ENCODE data around the gene AKR1B1. TPM values are rescaled to one million over a fixed set of nuclear protein-coding genes. Genes with fewer than 3 reads are reported as not detected.

AKR1B1 gene
- total RNA-seq, 1 experiment from 2014 or later, result 1.6 TPM

DNA sequence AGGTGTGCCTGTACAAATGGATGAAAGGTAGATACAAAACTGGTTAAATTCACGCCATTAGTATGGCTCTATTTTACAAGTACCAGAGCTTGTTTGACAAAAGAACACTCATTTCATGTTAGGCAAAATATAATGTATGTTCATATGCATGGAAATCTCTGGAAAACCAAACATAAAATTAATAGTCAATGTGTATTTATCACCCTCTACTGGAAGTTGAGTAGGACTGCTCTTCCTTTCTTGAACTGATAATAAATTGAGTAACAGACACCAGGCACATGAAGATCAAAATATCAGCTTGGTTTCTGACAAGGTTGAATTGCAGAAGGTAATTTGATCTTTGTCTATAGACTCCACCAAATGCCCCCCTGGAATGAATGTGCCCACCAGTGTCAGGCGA, 19.8 kb upstream of the AKR1B1 start:
- H3K27me3 ChIP-seq (ENCODE audit: low read length), result no peaks in the 10 kb centered on the region
- H3K79me2 ChIP-seq (ENCODE audit: low read length), result no peaks in the 10 kb centered on the region
- intact Hi-C loops (cut with micrococcal nuclease), result loop anchor here (1.0 kb wide), 2 partner anchors 34 to 45 kb away; no protein-coding TSS in a partner anchor
- CTCF ChIA-PET, result interaction anchor here (0.6 to 2.1 kb wide), 3 partner anchors 35 to 713 kb away, joined by 3 to 16 read pairs (median 3); no protein-coding TSS in a partner anchor
- DNase-seq (peak; percentile 27), ATAC-seq (no peak)
- no peak overlapping the region for H3K4me3 ChIP-seq (ENCODE audit: low read length)
- no peak overlapping the region for H2AFZ ChIP-seq (ENCODE audit: low read length)
- POLR2A ChIA-PET (ENCODE audit: unreplicated experiment), result no interaction called here
- H3K4me2 ChIP-seq (ENCODE audit: low read length), result no peak overlapping the region
- no peaks in the 10 kb centered on the region for H3K9me2 ChIP-seq (replicated peaks; ENCODE audit: low read length)
- H3K9ac ChIP-seq (ENCODE audit: low read length), result no peak overlapping the region
- peaks cover 26% of the 10 kb centered on the region for H3K4me1 ChIP-seq (ENCODE audit: insufficient read depth, low read length)
- no TSS peak for BruUV-seq (replicated peaks)
- H4K20me1 ChIP-seq (ENCODE audit: low read length), result no peaks in the 10 kb centered on the region
- no peak overlapping the region for H3K27ac ChIP-seq (ENCODE audit: low read length)
- no peaks in the 10 kb centered on the region for H3F3A ChIP-seq (ENCODE audit: low read length, unreplicated experiment)
- no peaks in the 10 kb centered on the region for H3K36me3 ChIP-seq (ENCODE audit: low read depth, low read length)
- TF ChIP-seq EZH2 (IDR thresholded peaks at IDR 0.05; ENCODE audit: low read length, unreplicated experiment) (no peak), CTCF (conservative IDR thresholded peaks at IDR 0.05; ENCODE audit: low read depth, low read length) (peak; percentile 63), EZH2phosphoT487 (IDR thresholded peaks at IDR 0.05; ENCODE audit: borderline replicate concordance, low read length) (no peak)
- H3K9me3 ChIP-seq (ENCODE audit: low read length), result no peaks in the 10 kb centered on the region

DNA sequence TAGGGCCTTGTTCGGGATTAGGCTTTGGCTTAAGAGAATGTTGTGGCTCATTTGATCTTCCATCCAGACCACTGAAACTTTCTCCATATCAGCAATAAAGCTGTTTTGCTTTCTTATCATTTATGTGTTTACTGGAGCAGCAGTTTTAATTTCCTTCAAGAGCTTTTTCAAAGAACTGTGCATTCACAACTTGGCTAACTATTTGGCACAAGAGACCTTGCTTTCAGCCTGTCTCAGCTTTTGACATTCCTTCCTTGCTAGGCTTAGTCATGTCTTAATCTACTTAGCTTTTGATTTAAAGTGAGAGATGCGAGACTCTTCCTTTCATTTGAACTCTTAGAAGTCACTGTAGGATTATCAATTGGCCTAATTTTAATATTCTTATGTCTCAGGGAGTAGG, 19.1 kb upstream of the AKR1B1 start:
- H3K9me2 ChIP-seq (replicated peaks; ENCODE audit: low read length), result no peaks in the 10 kb centered on the region
- no peaks in the 10 kb centered on the region for H3K79me2 ChIP-seq (ENCODE audit: low read length)
- H3K4me2 ChIP-seq (ENCODE audit: low read length), result no peak overlapping the region
- no peaks in the 10 kb centered on the region for H3K36me3 ChIP-seq (ENCODE audit: low read depth, low read length)
- no peak overlapping the region for H2AFZ ChIP-seq (ENCODE audit: low read length)
- H3K27me3 ChIP-seq (ENCODE audit: low read length), result no peaks in the 10 kb centered on the region
- H3F3A ChIP-seq (ENCODE audit: low read length, unreplicated experiment), result no peaks in the 10 kb centered on the region
- TF ChIP-seq EZH2 (IDR thresholded peaks at IDR 0.05; ENCODE audit: low read length, unreplicated experiment) (no peak), CTCF (conservative IDR thresholded peaks at IDR 0.05; ENCODE audit: low read depth, low read length) (no peak), EZH2phosphoT487 (IDR thresholded peaks at IDR 0.05; ENCODE audit: borderline replicate concordance, low read length) (no peak)
- ATAC-seq, result no peak
- ChIA-PET POLR2A (ENCODE audit: unreplicated experiment) (no interaction called here), CTCF (interaction anchor here (1.2 to 2.1 kb wide), 2 partner anchors 33 to 46 kb away, joined by 4 to 16 read pairs; no protein-coding TSS in a partner anchor)
- BruUV-seq (replicated peaks), result no TSS peak
- intact Hi-C loops (cut with micrococcal nuclease), result loop anchor here (1.0 kb wide), 2 partner anchors 34 to 45 kb away; no protein-coding TSS in a partner anchor
- DNase-seq, result no peak
- H3K27ac ChIP-seq (ENCODE audit: low read length), result no peak overlapping the region
- H3K4me1 ChIP-seq (ENCODE audit: insufficient read depth, low read length), result peaks cover 29% of the 10 kb centered on the region
- H4K20me1 ChIP-seq (ENCODE audit: low read length), result no peaks in the 10 kb centered on the region
- no peaks in the 10 kb centered on the region for H3K9me3 ChIP-seq (ENCODE audit: low read length)
- H3K9ac ChIP-seq (ENCODE audit: low read length), result no peak overlapping the region
- H3K4me3 ChIP-seq (ENCODE audit: low read length), result no peak overlapping the region

DNA sequence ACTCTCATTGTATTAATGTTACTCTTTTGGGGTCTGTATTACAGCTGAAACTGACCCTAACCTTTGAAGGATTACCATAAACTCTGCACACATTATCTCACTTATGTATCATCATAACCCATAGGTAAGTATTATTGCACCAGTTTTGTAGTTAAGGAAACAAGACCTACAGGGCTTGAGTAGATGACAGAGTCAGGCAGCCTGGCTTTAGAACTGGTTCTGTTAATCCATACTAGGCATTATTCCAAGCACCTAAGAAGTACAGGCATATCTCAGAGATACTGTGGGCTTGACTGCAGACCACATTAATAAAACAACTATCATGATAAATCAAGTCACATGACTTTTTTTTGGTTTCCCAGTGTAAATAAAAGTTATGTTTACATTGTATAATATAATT, 17.1 kb upstream of the AKR1B1 start:
- ChIA-PET CTCF (no interaction called here), POLR2A (ENCODE audit: unreplicated experiment) (no interaction called here)
- no peaks in the 10 kb centered on the region for H3F3A ChIP-seq (ENCODE audit: low read length, unreplicated experiment)
- H3K27ac ChIP-seq (ENCODE audit: low read length), result no peak overlapping the region
- no peaks in the 10 kb centered on the region for H3K9me3 ChIP-seq (ENCODE audit: low read length)
- no peak for TF ChIP-seq EZH2 (IDR thresholded peaks at IDR 0.05; ENCODE audit: low read length, unreplicated experiment)
- no peak for TF ChIP-seq CTCF (conservative IDR thresholded peaks at IDR 0.05; ENCODE audit: low read depth, low read length)
- TF ChIP-seq EZH2phosphoT487 (IDR thresholded peaks at IDR 0.05; ENCODE audit: borderline replicate concordance, low read length), result no peak
- intact Hi-C loops (cut with micrococcal nuclease), result no loop called here
- no peaks in the 10 kb centered on the region for H3K36me3 ChIP-seq (ENCODE audit: low read depth, low read length)
- DNase-seq, result no peak
- no peak overlapping the region for H3K9ac ChIP-seq (ENCODE audit: low read length)
- no peak overlapping the region for H2AFZ ChIP-seq (ENCODE audit: low read length)
- no peak overlapping the region for H3K4me3 ChIP-seq (ENCODE audit: low read length)
- H4K20me1 ChIP-seq (ENCODE audit: low read length), result no peaks in the 10 kb centered on the region
- ATAC-seq, result no peak
- no peaks in the 10 kb centered on the region for H3K27me3 ChIP-seq (ENCODE audit: low read length)
- no TSS peak for BruUV-seq (replicated peaks)
- no peaks in the 10 kb centered on the region for H3K9me2 ChIP-seq (replicated peaks; ENCODE audit: low read length)
- no peaks in the 10 kb centered on the region for H3K79me2 ChIP-seq (ENCODE audit: low read length)
- peaks cover 27% of the 10 kb centered on the region for H3K4me1 ChIP-seq (ENCODE audit: insufficient read depth, low read length)
- H3K4me2 ChIP-seq (ENCODE audit: low read length), result no peak overlapping the region
